Measurements from ENCODE around the gene HUS1. TPM values are rescaled to one million over a fixed set of nuclear protein-coding genes. Genes with fewer than 3 reads are reported as not detected.
A peak's percentile ranks its signal among the peaks of the same experiment; 100 is the strongest.

The HUS1 gene
- total RNA-seq, 4 donors from 2014 or later = 37.2 to 74.8 (median 52.3) TPM

DNA sequence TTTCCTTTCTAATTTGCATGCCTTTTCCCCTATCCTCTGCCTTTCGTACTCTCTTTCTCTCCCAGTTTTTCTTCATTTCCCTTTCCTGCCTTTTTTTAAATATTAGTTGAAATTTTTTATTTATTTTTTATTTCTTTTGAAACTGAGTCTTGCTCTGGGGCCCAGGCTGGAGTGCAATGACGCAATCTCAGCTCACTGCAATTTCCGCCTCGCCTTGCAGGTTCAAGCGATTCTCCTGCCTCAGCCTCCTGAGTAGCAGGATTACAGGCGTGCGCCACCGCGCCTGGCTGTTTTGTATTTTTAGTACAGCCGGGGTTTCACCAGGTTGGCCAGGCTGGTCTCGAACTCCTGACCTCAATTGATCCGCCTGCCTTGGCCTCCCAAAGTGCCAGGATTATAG lies 20.0 kb upstream of the HUS1 start:
- no peaks in the 10 kb centered on the region for H3K9me3 ChIP-seq
- 90 to 95% methylated on average over 8 to 12 of the region's 12 CpGs for WGBS, 2 donors (ENCODE audit: low coverage in 1 of 2)
- no peaks in the 10 kb centered on the region for H3K27me3 ChIP-seq
- in situ Hi-C loops (cut with MboI; ENCODE audit: low pct_ligation_motif_present in 1 of 4, low pct_unique_long_range_greater_than_20kb in 1 of 4, low sequenced_read_pairs in 3 of 4) = loop anchor here in 1 of 4 donors (10.0 kb wide), 1 partner anchor 115 kb away; no protein-coding TSS in a partner anchor
- no peaks in the 10 kb centered on the region for H3K36me3 ChIP-seq
- H3K4me3 ChIP-seq = no peak overlapping the region
- no peak for DNase-seq
- H3K4me1 ChIP-seq = no peaks in the 10 kb centered on the region
- TF ChIP-seq EP300 (IDR thresholded peaks at IDR 0.05; ENCODE audit: low read depth) = no peak
- TF ChIP-seq POLR2A (IDR thresholded peaks at IDR 0.05) = no peak
- no peak for TF ChIP-seq POLR2AphosphoS5 (IDR thresholded peaks at IDR 0.05)
- TF ChIP-seq, protein P1, sequence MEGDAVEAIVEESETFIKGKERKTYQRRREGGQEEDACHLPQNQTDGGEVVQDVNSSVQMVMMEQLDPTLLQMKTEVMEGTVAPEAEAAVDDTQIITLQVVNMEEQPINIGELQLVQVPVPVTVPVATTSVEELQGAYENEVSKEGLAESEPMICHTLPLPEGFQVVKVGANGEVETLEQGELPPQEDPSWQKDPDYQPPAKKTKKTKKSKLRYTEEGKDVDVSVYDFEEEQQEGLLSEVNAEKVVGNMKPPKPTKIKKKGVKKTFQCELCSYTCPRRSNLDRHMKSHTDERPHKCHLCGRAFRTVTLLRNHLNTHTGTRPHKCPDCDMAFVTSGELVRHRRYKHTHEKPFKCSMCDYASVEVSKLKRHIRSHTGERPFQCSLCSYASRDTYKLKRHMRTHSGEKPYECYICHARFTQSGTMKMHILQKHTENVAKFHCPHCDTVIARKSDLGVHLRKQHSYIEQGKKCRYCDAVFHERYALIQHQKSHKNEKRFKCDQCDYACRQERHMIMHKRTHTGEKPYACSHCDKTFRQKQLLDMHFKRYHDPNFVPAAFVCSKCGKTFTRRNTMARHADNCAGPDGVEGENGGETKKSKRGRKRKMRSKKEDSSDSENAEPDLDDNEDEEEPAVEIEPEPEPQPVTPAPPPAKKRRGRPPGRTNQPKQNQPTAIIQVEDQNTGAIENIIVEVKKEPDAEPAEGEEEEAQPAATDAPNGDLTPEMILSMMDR (IDR thresholded peaks at IDR 0.05) = no peak
- intact Hi-C loops (cut with DNase I; ENCODE audit: low total_unique reads) = no loop called here
- no peak overlapping the region for H3K27ac ChIP-seq

DNA sequence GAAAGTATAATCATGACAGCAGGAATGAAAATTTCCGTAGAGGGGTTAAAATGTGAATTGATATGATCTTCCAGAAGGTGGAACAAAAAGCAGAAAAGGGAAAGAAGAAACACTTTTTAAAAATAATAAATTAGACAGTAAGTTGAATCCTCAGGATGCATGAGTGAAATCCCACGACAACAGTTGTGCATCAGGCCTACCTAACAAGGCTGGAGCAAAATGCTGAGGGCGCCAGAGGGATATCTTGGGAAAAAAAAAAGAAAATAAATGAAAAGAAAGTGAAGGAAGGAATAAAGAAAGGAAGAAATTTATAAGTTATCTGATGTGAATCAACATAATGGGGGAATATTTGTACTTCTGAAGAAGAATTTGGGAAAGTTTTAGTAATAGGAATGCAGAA lies 13.0 kb upstream of the HUS1 start:
- TF ChIP-seq POLR2A (IDR thresholded peaks at IDR 0.05) (no peak), EP300 (IDR thresholded peaks at IDR 0.05; ENCODE audit: low read depth) (no peak), POLR2AphosphoS5 (IDR thresholded peaks at IDR 0.05) (no peak)
- TF ChIP-seq, protein P1 (IDR thresholded peaks at IDR 0.05) = no peak
- Histone ChIP-seq H3K4me1 (peaks cover 0 to 11% (median 5%) of the 10 kb centered on the region in 4 donors), H3K9me3 (no peaks in the 10 kb centered on the region), H3K27ac (peak overlapping the region; percentile 71 to 82 (median 76)), H3K4me3 (peak overlapping the region in 2 of 4 donors; percentile 39 to 61), H3K36me3 (no peaks in the 10 kb centered on the region), H3K27me3 (no peaks in the 10 kb centered on the region)
- WGBS, 2 donors (ENCODE audit: low coverage in 1 of 2) = 53 to 57% methylated on average over 3 of the region's 3 CpGs
- in situ Hi-C loops (cut with MboI; ENCODE audit: low pct_ligation_motif_present in 1 of 4, low pct_unique_long_range_greater_than_20kb in 1 of 4, low sequenced_read_pairs in 3 of 4) (loop anchor here in 2 of 4 donors (5.0 to 10.0 kb wide), 2 partner anchors 100 to 122 kb away; no protein-coding TSS in a partner anchor), intact Hi-C loops (cut with DNase I; ENCODE audit: low total_unique reads) (loop anchor here (5.0 kb wide), 1 partner anchor 120 kb away; no protein-coding TSS in a partner anchor)
- DNase-seq = no peak

DNA sequence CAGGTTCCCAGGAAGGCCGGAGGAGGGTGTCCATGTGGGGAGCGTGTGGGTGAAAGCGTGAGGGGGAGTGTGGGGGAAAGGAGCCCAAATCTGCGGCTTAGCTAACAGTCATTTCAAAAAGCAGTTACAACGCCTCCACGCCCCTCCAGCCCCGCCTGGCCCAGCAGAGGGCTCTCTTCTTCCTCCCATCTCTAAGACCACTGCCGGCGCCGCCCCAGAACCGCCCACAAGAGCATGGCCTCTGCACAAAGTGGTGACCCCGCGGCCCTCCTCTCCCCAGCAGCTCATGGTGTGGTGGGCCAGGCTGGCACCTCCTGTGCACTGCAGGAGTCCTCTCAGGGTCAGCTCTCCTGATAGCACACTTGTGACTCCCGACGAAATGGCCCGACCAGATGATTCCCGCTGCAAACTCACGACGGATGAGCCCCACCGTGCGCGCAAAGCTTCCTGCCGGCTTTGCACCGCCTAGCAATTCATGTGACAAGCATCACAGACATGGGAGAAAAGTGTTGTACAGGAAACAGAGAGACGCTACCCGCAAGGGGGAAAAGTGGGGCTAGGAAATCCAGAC lies 12.4 kb upstream of the HUS1 start:
- no peaks in the 10 kb centered on the region for H3K27me3 ChIP-seq
- DNase-seq = peak; percentile 89
- peaks cover 0 to 11% (median 5%) of the 10 kb centered on the region in 4 donors for H3K4me1 ChIP-seq
- peak overlapping the region; percentile 71 to 82 (median 76) for H3K27ac ChIP-seq
- H3K36me3 ChIP-seq = no peaks in the 10 kb centered on the region
- intact Hi-C loops (cut with DNase I; ENCODE audit: low total_unique reads) (loop anchor here (5.0 kb wide), 1 partner anchor 120 kb away; no protein-coding TSS in a partner anchor), in situ Hi-C loops (cut with MboI; ENCODE audit: low pct_ligation_motif_present in 1 of 4, low pct_unique_long_range_greater_than_20kb in 1 of 4, low sequenced_read_pairs in 3 of 4) (loop anchor here in 2 of 4 donors (5.0 to 10.0 kb wide), 2 partner anchors 100 to 123 kb away; no protein-coding TSS in a partner anchor)
- 0 to 6% methylated on average over 2 to 26 of the region's 26 CpGs for WGBS, 2 donors (ENCODE audit: low coverage in 1 of 2)
- TF ChIP-seq EP300 (IDR thresholded peaks at IDR 0.05; ENCODE audit: low read depth) (no peak), POLR2A (IDR thresholded peaks at IDR 0.05) (peak; percentile 33), POLR2AphosphoS5 (IDR thresholded peaks at IDR 0.05) (peak in 1 of 3 donors; percentile 17)
- TF ChIP-seq, protein P1 (IDR thresholded peaks at IDR 0.05) = peak; percentile 44 to 64 (median 54)
- H3K9me3 ChIP-seq = no peaks in the 10 kb centered on the region
- peak overlapping the region; percentile 22 to 61 (median 42) for H3K4me3 ChIP-seq

DNA sequence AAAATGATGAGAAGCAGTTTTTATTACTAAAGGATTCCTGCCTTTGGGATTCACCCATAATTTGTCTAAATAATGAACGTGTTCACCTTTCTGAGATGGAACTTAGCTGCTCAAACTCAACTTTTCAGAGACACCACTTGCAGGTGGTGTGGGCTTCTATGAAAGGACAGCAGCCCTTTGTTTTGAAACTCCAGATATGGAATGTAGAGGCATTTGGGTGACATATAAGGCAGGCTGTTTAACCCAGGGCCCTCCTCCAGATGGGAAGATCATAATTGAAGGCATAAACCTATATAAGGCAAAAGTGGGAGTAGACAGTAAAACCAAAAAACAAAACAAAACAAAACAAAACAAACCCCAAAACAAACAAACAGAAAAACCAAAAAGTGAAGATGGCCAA lies 11.9 kb upstream of the HUS1 start:
- WGBS, 2 donors (ENCODE audit: low coverage in 1 of 2) = 75 to 100% methylated on average over 1 of the region's 1 CpG
- Histone ChIP-seq H3K27ac (peak overlapping the region; percentile 71 to 82 (median 76)), H3K9me3 (no peaks in the 10 kb centered on the region), H3K4me3 (peak overlapping the region in 3 of 4 donors; percentile 39 to 61 (median 44)), H3K27me3 (no peaks in the 10 kb centered on the region), H3K36me3 (no peaks in the 10 kb centered on the region), H3K4me1 (peaks cover 0 to 11% (median 5%) of the 10 kb centered on the region in 4 donors)
- in situ Hi-C loops (cut with MboI; ENCODE audit: low pct_ligation_motif_present in 1 of 4, low pct_unique_long_range_greater_than_20kb in 1 of 4, low sequenced_read_pairs in 3 of 4) = loop anchor here in 2 of 4 donors (5.0 to 10.0 kb wide), 2 partner anchors 101 to 124 kb away; no protein-coding TSS in a partner anchor
- intact Hi-C loops (cut with DNase I; ENCODE audit: low total_unique reads) = loop anchor here (5.0 kb wide), 1 partner anchor 121 kb away; no protein-coding TSS in a partner anchor
- no peak for DNase-seq
- TF ChIP-seq EP300 (IDR thresholded peaks at IDR 0.05; ENCODE audit: low read depth) = no peak
- TF ChIP-seq, protein P1 (IDR thresholded peaks at IDR 0.05) = no peak
- no peak for TF ChIP-seq POLR2A (IDR thresholded peaks at IDR 0.05)
- TF ChIP-seq POLR2AphosphoS5 (IDR thresholded peaks at IDR 0.05) = no peak

All from transverse colon (tissue), 4 donors.